Measurements from ENCODE around the gene C2CD3.

DNA sequence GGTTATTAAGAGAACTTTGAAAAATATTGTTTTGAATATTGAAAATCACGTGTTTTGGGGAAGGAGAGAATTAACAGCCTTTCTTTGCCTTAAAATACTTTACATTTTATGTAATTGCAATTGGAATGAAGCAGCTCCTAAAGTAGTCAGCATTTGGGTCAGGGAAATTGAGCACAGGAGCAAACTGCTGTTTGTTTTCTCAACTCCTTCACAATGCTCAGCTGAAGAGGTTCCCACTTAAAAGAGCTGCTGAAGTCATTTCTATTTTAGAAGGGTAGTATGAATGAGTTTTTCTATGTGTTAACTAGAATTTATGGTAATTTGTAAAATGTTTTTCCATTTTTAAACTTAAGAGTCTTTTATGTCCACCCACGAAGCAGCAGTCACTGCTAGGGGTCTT, 180.1 kb downstream of the C2CD3 start:
- TF ChIP-seq, protein P1, sequence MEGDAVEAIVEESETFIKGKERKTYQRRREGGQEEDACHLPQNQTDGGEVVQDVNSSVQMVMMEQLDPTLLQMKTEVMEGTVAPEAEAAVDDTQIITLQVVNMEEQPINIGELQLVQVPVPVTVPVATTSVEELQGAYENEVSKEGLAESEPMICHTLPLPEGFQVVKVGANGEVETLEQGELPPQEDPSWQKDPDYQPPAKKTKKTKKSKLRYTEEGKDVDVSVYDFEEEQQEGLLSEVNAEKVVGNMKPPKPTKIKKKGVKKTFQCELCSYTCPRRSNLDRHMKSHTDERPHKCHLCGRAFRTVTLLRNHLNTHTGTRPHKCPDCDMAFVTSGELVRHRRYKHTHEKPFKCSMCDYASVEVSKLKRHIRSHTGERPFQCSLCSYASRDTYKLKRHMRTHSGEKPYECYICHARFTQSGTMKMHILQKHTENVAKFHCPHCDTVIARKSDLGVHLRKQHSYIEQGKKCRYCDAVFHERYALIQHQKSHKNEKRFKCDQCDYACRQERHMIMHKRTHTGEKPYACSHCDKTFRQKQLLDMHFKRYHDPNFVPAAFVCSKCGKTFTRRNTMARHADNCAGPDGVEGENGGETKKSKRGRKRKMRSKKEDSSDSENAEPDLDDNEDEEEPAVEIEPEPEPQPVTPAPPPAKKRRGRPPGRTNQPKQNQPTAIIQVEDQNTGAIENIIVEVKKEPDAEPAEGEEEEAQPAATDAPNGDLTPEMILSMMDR (IDR thresholded peaks at IDR 0.05), result no peak
- no peak for TF ChIP-seq POLR2A (IDR thresholded peaks at IDR 0.05)

Data from esophagus squamous epithelium (tissue), 4 donors.